Right forelimb (tissue), 1 donor: ENCODE measurements around the gene RADIL.
A peak's percentile ranks its signal among the peaks of the same experiment; 100 is the strongest.
"Not testable (repeated sequence)": the region's sequence is repeated elsewhere in the genome, so short reads cannot be mapped to it uniquely, and the experiment has no call there.

Experiments used
- DNase-seq: peaks from one replicate; pipeline ENCODE4 v3.0.0-alpha.2; 2018

The RADIL gene, protein sequence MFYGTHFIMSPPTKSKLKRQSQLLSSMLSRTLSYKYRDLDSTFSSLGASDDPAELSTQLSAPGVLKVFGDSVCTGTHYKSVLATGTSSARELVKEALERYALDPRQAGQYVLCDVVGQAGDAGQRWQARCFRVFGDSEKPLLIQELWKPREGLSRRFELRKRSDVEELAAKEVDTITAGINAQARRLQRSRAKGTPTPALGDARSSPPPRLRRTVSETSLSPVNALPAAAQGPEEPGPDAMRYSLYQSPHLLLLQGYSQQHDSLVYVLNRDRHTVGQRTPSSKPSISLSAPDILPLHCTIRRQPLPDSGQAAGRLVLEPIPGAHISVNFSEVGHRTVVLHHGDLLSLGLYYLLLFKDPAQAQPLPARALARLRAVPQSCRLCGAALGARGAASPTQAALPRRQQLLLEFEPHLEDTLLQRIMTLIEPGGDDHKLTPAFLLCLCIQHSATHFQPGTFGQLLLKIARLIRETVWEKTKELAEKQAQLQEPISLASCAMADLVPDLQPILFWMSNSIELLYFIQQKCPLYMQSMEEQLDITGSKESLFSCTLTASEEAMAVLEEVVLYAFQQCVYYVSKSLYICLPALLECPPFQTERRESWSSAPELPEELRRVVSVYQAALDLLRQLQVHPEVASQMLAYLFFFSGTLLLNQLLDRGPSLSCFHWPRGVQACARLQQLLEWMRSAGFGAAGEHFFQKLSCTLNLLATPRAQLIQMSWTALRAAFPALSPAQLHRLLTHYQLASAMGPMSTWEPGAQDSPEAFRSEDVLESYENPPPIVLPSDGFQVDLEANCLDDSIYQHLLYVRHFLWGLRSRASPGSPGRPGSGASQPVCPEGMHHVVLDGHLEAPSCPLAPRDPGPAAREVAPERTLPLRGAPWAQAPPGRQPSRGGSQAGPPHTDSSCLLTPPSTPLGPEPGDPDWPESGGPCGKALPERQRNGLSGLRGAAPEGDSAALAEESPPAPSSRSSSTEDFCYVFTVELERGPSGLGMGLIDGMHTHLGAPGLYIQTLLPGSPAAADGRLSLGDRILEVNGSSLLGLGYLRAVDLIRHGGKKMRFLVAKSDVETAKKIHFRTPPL

DNA sequence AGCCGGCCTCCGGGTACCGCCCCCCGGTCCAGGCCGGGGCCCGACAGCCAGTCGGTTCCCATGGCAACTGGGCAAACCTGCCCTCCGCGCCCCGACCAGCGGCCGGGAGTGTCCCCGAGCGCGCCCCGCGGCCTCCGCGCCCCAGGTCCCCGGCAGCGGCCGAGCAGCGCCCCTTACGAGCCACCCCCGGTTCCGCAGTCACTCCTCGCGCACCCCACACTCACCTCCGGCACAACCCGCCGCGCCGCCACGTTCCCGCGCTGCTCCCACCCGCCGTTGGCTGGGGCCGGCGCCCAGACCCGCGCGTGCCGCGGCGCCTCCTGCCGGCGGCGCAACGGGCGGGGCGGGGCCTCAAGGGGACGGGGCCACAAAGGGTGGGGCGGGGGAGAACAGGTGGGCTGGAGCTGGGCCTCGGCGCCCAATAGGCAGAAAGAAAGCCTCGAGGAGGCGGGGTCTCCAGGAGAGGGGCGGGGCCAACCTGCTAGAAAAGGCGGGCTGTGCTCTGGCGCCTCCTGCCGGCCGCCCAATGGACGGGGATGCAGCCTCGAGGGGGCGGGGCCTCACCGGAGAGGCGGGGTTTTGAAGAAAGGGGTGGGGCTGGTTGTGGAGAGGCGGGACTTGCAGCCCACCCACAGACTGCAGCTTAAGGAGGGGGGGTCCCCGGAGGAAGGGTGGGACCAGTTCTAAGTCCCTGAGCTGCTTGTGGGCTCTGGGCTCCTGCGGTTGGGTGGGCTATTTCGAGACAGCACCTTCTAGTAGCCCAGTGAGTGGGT is at the start of gene RADIL:
Gene RADIL (minus strand): TSS at position 345 of the 773 bp plus-strand sequence. CDS start 5,577 bp downstream, outside the sequence.
- peak; percentile 92 for DNase-seq

DNA sequence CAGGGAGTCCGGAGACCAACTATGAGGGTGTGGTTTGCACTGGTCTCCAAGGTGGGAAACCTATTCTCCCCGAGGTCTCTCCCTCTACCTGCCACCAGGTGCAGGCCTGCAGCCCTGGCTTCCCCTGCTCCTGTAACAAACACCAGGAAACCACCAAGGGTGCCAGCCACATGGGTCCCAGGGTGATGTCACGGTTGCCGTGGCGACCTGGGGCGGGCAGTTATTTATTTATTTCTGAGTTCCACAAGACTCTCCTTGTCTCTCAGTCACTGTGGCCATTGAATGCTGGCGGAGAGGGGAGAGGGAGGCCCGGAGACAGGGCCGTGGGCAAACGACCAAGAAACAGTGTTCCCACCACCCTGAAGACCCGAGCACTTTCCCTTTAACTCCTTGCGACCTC is 48.4 kb upstream of the RADIL start:
- DNase-seq: peak; percentile 65

DNA sequence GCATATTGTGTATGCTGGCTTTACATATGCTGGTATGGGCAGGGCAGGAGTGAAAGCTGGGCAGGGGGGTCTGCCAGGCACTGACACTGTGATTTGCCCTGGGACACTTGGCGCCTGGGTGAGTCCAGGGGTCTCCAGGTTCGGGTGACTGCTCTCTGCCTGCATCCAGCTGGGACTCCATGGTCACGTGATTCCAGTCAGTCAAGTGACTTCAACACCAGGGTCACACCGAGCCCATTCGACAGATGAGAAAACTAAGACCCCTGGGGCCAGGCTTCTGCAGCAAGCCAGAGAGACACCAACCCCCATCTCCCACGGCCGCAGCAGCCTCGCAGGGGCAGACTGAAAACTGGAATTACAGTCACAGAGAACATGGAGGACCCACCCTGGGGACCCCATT is 45.5 kb upstream of the RADIL start:
- DNase-seq: no peak

DNA sequence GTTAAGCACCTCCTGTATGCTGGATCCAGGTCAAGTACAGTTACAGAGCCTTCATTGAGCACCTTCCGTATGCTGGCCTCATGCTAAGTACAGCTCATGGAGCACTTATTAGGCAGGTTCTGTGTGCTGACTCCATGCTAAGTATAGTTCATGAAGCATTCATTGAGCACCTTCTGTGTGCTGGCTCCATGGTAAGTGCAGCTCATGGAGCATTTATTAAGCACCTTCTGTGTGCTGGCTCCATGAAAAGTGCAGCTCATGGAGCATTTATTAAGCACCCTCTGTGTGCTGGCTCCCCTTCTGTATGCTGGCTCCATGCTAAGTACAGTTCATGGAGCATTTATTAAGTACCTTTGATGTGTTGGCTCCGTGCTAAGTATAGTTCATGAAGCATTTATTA is 44.9 kb upstream of the RADIL start:
- DNase-seq: no peak

DNA sequence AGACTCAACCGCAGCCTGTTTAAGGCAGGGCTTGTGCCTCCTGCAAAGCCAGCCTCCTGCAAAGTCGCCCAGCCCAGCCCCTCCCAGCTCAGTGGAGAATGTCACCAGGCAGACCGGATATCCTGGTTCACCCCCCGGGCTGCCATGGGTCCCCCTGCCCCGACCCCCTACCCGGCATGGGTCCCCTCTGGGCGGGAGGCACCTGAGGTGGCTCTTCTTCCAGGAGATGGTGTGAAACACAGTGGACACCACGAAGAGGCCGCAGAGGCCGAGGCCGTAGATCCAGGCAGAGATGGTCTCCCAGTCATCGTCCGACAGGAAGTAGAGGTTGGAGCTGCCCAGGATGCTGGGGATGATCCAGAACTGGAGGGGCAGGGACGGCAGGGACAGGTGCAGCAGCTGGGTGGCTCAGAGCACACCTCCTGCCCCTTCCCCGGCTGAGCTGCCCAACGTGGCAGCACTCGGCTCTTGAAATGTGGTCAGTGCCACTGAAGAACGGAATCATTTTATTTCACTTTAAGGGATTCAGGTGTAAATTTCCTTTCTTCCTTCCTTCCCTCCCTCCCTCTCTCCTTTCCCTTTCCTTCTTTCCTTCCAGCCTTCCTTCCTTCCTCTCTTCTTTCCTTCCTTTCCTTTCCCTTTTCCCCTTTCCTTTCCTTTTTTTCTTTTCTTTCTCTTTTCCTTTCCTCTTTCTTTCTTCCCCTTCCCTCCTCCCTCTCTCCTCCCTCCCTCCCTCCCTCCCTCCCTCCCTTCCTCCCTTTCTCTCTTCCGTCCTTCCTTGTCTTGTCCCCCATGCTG is 36.7 kb upstream of the RADIL start:
- no peak for DNase-seq

DNA sequence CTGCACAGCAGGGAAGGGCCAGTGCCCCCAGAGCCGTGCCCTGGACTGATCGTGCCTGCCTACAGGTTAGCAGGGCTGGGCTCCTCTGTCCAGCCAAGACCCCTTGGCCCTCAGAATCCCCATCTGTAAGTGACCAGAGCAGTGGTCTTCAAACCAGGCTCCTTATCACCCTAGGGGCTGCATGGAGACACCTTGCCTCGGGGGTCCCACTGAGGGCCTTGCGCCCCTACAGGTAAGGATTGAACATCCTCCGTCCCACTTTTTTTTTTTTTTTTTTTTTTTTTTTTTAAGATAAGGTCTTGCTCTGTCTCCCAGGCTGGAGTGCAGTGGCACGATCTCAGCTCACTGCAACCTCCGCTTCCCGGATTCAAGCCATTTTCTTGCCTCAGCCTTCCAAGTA is 32.6 kb upstream of the RADIL start:
- no peak for DNase-seq

DNA sequence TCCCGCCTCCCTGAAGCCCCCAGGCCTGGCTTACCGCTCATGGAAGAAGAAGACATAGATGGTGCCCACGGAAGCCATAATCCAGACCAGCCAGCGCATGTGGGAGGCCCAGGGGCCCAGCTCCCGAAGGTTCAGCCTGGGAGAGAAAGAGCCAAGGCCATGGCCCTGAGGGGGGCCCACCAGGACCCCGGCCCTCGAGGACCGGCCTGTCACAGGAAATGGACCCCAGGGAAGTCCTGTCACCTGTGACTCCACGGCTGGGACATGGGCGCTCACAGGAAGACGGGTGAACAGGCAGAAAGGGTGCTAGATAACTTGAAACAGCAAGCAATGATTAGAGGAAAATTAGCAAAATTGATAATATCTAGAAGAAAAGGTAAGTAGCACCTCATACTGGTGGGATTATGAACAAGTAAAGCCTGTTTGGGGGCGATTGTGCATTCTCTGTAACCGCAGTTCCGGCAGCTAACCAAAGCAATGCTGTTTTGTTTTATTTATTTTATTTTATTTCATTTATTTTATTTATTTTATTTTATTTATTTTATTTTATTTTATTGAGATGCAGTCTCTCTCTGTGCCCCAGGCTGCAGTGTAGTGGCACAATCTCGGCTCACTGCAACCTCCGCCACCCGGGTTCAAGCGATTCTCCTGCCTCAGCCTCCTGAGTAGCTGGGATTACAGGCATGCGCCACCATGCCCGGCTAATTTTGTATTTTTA is 27.8 kb upstream of the RADIL start:
- DNase-seq: no peak

DNA sequence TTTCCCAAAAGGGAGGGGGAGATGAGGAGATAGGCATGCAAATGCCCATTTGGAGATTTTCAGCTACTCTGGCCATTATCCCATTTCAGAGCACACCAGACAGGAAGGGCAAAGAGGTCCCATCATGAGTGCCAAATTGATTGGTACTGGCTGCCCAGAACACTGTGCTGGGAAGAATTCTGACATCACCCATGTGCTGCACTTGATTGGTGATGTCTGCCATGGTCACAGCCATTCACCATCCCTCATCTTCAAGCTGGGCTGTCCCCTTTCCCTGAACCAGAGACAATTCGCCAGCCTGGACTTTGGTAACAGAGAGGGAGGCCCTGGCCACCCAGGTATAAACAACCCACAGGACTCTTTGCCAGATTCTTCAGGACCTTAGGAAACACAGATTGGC is 23.2 kb upstream of the RADIL start:
- DNase-seq: no peak

DNA sequence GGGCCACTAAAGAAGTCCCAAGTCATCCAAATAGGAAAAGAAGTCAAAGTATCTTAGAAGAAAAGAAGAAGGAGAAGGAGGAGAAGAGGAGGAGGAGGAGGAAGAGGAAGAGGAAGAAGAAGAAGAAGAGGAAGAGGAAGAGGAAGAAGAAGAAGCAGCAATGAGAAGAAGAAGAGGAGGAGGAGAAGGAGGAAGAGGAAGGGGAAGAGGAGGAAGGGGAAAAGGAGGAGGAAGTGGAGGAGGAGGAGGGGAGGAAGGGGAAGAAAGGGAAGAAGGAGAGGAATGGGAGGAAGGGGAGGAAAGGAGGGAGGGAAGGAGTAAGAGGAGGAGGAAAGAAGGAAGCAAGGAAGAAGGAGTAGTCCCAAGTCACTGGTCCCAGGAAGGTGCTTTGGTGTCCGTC is 21.7 kb upstream of the RADIL start:
- DNase-seq: no peak

DNA sequence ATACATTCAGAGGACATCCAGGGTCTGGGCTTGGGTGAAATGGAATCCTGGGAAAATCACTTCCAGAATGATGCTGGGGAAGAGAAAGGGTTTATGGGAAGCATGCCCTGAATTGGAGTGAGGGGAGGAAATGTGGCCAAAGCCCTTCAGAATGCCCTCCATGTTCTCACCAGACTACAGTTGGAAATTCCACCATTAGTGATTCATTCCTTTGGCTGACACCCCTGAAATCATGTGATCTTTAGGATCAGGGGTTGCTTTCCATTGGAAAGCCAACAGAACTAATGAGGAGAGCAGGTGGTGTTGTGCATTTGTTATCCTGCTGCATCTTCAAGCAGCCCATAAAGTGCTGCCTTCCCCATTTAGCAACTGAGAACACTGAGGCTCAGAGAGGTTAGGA is 20.8 kb upstream of the RADIL start:
- no peak for DNase-seq

DNA sequence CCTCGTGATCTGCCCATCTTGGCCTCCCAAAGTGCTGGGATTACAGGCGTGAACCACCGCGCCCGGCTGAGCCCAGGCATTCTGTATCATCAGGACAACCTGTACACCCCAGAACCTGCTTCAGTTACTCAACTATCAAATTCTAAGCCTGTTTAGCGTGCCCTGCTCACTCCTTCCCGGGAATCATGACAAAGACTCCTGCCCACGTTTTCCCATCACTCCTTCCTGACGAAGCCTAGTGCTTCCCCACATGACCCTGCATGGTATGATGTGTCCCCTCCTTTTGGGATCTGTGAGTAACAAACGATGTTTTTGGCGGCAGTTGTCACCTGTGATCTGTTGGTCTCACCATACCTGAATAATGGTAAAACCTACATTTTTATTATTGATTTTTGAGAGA is 12.2 kb upstream of the RADIL start:
- DNase-seq: no peak

DNA sequence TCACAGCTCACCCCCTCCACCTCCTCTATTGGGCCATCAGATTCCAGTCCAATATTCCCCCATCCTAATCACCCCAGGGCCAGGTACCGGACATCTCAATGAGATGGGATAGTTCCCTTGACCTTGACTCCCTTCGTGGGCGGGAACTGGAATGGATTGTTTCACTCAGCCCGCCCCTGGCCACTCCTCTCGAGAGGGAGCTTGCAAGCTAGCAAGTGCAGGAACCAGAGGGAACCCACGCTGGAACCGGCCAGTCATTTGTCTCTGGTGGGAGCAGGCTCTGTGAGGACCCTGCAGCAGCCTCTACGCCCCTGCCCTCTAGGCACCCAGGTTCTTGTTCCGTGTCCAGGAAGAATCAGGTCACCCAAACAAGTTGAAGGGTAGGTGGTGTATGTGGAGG is 11.0 kb upstream of the RADIL start:
- no peak for DNase-seq

DNA sequence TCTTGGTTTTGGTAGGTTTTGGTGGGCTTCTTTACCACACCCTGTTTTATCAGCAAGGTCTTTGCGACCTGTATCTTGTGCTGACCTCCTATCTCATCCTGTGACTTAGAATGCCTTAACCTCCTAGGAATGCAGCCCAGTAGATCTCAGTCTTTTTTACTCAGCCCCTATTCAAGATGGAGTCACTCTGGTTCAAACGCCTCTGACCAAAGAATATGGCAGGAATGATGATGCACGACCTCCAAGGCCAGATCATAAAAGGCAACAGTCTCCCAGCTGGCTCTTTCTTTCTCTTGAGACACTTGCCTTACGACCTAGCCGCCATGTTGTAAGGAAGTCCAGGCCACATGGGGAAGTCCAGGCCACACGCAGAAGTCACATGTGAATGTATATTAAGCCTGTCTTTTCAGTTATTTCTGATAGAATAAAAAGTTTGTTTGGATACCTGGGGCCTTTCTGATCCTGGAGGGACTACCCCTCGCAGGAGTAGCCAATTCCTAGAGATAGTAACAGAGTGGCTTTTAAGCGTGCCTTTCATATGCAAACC is 10.5 kb upstream of the RADIL start:
- no peak for DNase-seq

DNA sequence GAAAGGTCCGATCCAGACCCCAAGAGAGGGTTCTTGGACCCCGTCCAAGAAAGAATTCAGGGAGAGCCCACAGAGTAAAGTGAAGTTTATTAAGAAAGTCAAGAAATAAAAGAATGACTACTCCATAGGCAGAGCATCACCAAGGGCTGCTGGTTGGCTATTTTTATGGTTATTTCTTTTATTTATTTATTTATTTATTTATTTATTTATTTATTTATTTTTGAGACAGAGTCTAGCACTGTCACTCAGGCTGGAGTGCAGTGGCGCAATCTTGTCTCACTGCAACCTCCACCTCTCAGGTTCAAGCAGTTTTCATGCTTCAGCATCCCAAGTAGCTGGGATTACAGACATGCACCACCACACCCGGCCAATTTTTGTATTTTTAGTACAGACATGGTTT is 9.7 kb upstream of the RADIL start:
- DNase-seq: not testable (repeated sequence)

DNA sequence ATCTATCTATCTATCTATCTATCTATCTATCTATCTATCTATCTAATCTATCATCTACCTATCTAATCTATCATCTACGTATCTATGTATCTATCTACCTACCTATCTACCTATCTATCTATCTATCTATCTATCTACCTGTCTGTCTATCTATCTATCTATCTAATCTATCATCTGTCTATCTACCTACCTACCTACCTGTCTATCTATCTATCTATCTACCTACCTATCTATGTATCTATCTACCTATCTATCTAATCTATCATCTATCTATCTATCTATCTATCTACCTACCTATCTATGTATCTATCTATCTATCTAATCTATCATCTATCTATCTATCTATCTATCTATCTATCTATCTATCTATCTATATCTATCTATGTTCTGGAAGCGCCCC is 8.0 kb upstream of the RADIL start:
- not testable (repeated sequence) for DNase-seq

DNA sequence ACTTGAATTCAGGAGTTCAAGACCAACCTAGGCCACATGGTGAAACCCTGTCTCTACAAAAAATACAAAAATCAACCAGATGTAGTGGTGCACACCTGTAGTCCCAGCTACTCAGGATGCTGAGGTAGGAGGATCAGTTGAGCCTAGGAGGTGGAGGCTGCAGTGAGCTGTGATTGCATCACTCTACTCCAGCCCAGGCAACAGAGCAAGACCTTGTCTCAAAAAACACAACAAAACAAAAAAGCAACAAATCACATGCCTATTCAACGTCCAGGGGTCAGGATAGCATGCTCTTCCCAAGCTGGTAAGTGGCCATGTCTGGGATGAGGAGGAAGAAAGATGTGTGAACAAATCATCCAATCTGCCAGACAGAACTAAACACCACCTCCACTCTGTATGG is 6.2 kb upstream of the RADIL start:
- DNase-seq: no peak

DNA sequence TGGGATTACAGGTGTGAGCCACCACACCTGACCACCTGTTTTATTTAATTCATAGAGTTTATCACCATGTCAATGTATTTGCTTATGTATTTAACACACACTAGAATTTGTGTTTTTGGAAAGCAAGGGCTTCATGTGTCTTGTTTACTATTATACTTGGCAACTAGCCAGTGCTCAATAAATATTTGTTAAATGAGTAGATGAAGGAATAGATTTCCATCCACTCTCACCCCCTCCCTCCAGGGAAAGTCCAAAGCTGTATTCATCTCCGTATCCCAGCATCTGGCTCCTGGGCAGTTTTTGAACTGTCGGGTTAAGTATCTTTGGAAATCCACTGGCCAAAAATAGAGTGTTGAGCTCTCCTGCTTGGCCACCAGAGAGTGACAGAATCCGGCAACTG is 4.6 kb upstream of the RADIL start:
- DNase-seq: no peak

DNA sequence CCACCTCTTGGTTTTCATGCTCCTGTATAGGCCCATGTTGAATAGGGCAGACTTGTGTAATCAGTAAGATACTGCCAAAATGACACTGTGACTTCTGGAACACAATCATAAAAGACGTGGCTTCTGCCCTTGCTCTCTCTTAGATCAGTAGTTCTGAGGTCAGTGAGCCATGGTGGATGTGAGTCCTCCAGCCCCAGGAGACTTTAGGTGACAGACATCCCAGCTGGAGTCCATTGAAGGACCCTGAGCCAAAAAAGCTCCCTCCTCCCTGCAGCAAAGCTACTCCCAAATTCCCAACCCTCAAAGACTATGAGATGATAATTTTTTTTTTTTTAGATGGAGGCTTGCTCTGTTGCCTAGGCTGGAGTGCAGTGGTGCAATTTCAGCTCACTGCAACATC is 3.2 kb upstream of the RADIL start:
- no peak for DNase-seq

DNA sequence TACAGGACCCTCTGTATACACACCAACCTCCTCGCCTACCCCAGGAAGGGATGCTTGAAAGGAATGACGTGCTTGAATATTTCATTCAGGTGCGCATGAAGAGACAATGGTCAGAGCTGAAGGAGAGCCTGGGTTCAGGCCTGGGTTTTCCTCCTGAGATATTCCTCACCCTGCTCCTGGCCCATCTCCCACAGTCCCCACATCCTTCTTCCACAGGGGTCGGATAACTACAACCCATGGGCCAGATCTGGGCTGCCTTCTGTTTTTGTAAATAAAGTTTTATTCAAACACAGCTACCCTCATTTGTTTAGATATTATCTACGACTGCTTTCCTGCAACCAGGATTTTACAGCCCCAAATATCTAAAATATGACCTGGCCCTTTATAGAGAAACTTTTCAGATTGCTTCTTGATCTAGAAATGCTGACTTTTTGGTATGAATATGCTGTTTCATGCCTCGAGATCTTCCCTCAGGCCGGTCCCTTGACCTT is 1.8 kb upstream of the RADIL start:
- no peak for DNase-seq

DNA sequence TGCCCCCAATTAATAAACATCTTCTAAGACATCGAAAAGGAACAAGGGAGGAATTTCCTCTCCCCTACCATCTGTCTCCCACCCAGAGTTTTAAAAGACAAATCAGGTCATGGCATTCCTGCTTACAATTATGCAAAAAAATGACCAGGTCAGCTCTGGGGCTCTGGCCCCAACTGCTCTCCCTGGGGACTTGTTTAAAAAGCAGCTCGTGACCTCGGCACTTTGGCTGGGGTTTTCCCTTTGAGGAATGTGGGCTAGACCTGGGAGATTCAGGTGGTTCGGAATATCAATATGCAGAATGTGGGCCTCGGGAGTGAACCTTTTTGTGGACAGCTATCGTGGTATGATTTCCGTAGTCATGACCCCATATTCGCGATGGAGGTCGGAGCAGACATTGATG is 648 bp upstream of the RADIL start:
- DNase-seq: no peak

DNA sequence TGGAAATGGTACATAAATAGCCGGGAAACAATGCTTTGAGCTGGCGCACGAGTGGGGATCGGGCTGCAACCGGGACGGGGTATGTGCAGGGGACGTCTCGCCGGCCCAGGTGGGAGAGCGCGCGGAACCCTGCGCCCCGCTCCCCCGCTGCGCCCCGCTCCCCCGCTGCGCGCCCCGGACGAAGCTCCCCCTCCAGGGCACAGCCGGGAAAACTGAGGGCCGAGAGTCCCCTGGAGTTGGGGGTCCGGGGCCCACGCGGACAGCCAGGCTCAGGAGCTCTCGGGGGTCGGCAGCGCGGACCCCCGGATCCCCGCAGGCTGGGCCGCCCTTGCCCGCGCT is 514 bp downstream of the RADIL start:
- no peak for DNase-seq
